ENCODE results near the gene ZCWPW1.

DNA sequence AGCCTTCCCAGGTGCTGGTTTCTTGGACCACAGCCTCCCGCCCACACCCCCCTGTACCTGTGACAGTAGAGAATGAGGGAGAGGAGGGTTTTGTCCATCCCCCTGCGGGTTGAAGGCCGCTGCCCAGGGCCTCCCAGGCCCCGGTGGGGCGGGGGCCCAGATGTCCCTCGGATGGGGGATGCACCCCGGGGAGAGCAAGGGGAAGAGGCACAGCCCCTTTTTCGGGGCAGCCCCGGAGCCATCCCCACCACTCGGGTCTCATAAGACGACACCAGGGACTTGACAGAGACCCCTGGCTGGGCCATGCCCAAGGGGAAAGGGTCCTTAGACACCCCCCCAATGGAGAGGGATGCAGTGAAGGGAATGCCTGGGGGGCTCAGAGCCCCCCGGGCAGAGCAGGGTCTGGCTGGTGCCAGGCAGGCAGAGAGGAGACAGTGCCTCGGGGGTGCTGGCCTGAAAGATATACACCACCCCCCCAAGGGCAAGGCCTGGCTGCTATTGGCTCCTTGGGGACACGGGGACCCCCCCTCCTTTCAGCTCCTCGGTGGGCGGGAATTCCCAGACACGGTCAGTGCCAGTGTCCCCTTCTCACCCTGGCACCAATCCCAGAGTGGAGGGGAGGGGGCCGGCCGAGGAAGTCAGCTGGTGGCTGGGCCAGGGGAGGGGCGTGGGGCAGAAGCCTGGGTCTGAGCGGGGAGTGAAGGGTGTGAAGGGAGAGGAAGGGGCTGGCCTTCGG lies 39.3 kb upstream of the ZCWPW1 start:
- TF ChIP-seq, protein P1, sequence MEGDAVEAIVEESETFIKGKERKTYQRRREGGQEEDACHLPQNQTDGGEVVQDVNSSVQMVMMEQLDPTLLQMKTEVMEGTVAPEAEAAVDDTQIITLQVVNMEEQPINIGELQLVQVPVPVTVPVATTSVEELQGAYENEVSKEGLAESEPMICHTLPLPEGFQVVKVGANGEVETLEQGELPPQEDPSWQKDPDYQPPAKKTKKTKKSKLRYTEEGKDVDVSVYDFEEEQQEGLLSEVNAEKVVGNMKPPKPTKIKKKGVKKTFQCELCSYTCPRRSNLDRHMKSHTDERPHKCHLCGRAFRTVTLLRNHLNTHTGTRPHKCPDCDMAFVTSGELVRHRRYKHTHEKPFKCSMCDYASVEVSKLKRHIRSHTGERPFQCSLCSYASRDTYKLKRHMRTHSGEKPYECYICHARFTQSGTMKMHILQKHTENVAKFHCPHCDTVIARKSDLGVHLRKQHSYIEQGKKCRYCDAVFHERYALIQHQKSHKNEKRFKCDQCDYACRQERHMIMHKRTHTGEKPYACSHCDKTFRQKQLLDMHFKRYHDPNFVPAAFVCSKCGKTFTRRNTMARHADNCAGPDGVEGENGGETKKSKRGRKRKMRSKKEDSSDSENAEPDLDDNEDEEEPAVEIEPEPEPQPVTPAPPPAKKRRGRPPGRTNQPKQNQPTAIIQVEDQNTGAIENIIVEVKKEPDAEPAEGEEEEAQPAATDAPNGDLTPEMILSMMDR (IDR thresholded peaks at IDR 0.05), result no peak
- TF ChIP-seq POLR2A (IDR thresholded peaks at IDR 0.05), result no peak

Data from testis (tissue), 2 donors.